Measurements from ENCODE around the gene FGF12.

DNA sequence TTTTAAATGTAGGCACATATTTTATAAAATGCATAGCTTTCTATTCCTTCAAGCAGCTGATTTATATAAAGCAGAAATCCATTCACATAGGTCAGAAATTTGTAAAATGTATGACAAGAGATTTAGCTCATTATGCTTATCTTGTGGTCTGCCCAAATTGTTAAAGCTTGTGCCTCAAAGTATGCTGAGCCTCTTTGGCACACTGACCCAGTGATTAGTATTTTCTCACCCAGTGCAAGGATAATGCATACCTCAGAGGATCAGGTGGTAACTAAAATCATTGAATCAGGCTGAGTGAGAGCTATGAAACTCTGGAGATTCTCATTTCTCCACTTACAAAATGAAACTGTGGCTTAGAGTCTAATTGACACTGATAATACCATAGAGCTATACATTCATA is 533.3 kb downstream of the FGF12 start:
- no peak for TF ChIP-seq POLR2A (IDR thresholded peaks at IDR 0.05)
- TF ChIP-seq, protein P1, sequence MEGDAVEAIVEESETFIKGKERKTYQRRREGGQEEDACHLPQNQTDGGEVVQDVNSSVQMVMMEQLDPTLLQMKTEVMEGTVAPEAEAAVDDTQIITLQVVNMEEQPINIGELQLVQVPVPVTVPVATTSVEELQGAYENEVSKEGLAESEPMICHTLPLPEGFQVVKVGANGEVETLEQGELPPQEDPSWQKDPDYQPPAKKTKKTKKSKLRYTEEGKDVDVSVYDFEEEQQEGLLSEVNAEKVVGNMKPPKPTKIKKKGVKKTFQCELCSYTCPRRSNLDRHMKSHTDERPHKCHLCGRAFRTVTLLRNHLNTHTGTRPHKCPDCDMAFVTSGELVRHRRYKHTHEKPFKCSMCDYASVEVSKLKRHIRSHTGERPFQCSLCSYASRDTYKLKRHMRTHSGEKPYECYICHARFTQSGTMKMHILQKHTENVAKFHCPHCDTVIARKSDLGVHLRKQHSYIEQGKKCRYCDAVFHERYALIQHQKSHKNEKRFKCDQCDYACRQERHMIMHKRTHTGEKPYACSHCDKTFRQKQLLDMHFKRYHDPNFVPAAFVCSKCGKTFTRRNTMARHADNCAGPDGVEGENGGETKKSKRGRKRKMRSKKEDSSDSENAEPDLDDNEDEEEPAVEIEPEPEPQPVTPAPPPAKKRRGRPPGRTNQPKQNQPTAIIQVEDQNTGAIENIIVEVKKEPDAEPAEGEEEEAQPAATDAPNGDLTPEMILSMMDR (IDR thresholded peaks at IDR 0.05) = no peak
